GM19351 (cell line): ENCODE results near the gene CNN2.

Experiments used
- ATAC-seq: cut with Tn5 transposase; IDR thresholded peaks from one replicate; pipeline ENCODE4 v1.9.1; 2021; ENCODE audit warnings: mild to moderate bottlenecking, moderate library complexity; ENCODE audit not compliant: unreplicated experiment

The CNN2 gene

DNA sequence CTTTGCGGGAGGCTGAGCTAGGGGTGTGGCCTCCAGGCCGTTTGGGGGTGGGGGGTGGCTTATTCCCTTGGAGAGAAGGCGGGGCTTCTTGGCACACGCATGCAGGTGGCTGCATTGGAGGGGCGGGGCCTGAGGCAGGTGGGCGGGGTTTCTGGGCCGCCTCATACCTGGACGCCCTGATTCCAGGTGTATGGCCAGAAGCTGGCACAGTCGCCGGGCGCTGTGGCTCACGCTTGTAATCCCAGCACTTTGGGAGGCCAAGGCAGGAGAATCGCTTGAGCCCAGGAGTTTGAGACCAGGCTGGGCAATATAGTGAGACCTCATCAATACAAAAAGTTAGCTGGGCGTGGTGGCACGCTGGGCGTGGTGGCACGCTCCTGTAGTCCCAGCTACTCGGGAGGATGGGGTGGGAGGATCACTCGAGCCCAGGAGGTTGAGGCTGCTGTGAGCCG is 21.3 kb downstream of the CNN2 start:
- no peak for ATAC-seq

DNA sequence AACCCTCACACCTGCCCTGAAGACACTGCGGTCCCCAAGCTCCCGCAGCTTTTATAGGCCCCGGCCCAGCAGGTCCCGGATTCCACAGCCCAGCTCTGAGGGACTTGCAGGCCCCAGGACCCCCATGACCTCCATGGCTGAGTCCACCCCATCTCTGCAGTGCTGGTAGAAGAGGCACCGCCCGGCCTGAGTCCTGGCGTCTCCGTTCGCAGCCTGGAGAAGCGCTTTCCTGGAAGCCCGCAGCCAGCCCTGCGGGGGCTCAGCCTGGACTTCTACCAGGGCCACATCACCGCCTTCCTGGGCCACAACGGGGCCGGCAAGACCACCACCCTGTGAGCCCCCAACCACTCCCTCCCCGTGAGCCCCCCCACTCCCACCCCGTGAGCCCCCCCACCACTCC is 22.7 kb downstream of the CNN2 start:
- no peak for ATAC-seq

GRCh38 chr19:1049800-1050199 is 23.4 kb downstream of the CNN2 start:
- ATAC-seq = no peak

DNA sequence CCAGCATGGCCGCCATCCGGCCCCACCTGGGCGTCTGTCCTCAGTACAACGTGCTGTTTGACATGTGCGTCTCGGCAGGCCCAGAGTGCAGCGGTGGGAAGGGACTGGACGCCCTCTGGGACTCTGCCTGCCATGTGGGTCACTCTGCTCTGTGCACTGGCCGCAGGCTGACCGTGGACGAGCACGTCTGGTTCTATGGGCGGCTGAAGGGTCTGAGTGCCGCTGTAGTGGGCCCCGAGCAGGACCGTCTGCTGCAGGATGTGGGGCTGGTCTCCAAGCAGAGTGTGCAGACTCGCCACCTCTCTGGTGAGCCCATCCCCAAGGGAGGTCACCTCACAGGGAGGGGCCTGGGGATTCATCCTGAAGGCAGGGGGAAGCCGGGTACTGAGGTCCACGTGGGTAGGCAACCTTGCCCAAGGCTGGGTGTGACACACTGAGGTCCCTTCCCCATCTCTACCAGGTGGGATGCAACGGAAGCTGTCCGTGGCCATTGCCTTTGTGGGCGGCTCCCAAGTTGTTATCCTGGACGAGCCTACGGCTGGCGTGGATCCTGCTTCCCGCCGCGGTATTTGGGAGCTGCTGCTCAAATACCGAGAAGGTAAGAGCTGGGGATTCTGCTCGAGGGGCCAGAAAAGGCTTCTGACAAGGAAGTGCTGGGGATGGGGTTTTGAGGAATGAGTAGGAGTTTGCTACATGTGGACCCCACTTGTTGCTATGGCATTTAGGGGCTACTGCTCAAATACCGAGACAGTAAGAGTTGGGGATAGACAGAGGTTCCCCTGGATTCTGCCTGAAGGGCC is 24.8 kb downstream of the CNN2 start:
- no peak for ATAC-seq

DNA sequence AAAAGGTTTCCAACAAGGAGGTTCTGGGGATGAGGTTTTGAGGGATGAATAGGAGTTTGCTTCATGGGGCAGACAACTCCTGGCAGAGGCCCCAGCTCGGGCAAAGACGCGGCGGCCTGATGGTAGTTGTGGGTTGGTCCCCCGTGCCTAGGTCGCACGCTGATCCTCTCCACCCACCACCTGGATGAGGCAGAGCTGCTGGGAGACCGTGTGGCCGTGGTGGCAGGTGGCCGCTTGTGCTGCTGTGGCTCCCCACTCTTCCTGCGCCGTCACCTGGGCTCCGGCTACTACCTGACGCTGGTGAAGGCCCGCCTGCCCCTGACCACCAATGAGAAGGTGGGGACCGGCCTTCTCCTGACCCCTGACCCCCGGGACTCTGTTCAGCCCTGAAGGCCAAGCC is 25.4 kb downstream of the CNN2 start:
- no peak for ATAC-seq

DNA sequence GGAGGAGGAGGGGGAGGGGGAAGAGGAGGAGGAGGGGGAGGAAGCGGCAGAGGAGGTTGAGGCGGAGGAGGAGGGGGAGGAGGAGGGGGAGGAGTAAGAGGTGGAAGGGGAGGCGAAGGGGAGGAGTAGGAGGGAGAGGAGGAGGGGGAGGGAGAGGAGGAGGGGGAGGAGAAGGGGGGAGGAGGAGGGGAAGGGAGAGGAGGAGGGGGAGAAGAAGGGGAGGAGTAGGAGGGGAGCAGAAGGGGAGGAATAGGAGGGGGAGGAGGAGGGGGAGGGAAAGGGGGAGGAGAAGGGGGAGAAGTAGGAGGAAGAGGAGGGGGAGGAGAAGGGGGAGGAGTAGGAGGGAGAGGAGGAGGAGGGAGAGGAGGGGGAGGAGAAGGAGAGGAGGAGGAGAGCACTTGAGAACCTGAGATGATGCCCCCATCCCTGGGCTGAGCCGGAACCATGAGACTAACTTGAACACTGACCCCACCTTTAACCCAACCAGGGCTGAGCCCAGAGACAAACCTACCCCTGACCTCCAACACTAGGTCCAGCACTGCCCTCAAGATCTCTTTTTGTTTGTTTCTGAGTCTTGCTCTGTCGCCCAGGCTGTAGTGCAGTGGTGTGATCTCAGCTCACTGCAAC is 26.1 kb downstream of the CNN2 start:
- no peak for ATAC-seq

- ATAC-seq = no peak
Observed at GRCh38 chr19:1053176-1054101, 27.0 kb downstream of the CNN2 start.

DNA sequence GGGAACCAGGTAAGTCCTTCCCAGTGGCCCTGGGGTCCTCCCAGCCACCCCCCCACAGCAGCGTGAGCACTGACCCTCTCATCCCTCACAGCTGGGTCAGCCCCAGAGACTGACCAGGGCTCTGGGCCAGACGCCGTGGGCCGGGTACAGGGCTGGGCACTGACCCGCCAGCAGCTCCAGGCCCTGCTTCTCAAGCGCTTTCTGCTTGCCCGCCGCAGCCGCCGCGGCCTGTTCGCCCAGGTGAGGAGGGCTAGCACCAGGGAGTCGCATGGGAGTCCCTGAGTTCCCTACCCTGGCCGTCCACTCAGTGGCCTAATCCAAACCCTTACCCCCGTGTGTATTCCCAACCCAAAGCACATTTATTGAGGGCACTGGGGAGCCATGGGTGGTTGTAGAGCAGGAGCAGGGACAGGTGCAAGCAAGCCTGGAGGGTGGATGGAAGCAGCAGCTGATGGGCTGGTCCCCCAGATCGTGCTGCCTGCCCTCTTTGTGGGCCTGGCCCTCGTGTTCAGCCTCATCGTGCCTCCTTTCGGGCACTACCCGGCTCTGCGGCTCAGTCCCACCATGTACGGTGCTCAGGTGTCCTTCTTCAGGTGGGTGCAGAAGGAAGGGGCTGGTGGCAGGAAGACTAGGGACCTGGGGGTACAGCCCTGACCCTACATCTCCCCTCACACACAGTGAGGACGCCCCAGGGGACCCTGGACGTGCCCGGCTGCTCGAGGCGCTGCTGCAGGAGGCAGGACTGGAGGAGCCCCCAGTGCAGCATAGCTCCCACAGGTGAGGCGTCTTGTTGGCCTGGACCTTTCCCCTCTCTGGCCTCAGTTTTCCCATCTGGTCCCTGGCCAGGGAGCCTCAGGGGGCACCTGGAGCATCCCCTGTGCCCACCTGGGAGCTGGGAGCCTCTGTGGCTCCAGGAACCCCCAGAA is 28.0 kb downstream of the CNN2 start:
- ATAC-seq = no peak

DNA sequence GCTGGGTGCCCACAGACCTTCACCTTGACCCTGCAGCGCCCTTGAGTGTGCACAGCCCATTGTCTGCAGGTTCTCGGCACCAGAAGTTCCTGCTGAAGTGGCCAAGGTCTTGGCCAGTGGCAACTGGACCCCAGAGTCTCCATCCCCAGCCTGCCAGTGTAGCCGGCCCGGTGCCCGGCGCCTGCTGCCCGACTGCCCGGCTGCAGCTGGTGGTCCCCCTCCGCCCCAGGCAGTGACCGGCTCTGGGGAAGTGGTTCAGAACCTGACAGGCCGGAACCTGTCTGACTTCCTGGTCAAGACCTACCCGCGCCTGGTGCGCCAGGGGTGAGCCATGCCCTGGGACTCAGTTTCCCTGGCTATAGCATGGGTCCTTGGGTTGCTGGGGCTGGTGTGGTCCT is 28.6 kb downstream of the CNN2 start:
- ATAC-seq = no peak

DNA sequence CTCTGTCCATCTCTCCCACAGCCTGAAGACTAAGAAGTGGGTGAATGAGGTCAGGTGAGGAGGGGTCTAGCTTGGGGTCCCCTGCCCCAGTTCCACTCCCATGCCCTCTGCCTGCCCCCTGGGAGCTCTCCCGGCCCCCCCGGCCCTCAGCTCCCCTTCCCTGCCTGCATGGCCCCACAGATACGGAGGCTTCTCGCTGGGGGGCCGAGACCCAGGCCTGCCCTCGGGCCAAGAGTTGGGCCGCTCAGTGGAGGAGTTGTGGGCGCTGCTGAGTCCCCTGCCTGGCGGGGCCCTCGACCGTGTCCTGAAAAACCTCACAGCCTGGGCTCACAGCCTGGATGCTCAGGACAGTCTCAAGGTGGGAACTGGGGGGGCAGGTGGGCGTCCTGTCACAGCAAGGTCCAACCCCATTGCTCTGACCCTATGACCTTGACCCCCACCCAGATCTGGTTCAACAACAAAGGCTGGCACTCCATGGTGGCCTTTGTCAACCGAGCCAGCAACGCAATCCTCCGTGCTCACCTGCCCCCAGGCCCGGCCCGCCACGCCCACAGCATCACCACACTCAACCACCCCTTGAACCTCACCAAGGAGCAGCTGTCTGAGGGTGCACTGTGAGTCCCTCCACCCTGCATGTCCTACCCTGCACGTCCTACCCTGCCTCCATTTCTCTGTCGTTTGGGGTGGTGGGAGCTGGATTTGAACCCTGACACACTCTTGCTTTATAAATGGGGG is 29.6 kb downstream of the CNN2 start:
- ATAC-seq = no peak

DNA sequence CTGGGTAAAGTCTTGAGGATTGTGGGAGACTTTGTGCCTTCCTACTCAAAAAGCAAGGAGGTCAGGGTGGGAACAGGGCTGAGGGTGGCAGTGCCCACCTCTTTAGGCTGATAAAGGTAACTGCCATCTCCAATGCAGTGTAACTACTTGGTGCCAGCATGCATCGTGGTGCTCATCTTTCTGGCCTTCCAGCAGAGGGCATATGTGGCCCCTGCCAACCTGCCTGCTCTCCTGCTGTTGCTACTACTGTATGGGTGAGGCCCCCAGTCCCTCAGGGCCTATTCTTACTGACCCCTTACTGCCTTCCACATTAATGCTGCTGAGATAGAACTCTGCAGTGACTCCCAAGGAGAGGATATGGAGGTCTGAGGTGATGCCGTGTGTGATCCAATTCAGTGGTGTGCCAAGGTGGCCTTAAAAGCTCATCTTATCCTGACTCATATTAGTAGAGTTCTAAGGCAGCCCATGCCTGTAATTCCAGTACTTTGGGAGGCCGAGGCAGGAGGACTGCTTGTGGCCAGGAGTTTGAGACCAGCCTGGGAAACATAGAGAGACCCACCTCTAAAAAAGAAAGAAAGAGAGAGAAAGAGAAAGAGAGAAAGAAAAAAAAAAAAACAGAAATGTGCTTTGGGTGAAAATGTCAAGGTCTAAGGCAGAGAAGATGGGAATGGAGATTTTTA is 30.9 kb downstream of the CNN2 start:
- ATAC-seq = no peak

- ATAC-seq = no peak
Observed at GRCh38 chr19:1058112-1058511, 31.7 kb downstream of the CNN2 start.

- ATAC-seq = no peak
Observed at GRCh38 chr19:1060689-1061088, 34.3 kb downstream of the CNN2 start.

DNA sequence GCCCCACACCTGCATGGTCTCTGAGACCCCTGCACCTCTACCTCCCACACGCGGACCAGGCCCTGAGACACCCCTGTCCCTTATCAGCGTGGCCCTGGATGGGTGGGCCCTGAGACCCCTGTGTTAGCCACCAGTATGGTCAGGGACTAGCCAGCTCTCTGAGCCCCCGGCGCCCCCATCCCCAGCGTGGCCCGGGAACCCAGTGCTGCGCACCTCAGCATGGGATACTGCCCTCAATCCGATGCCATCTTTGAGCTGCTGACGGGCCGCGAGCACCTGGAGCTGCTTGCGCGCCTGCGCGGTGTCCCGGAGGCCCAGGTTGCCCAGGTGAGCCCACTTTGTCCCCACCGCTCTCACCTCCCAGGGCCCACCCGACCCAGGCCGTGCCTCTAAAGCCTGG is 35.6 kb downstream of the CNN2 start:
- ATAC-seq = no peak

- ATAC-seq = no peak
Observed at GRCh38 chr19:1062387-1063029, 36.1 kb downstream of the CNN2 start.

GRCh38 chr19:1063030-1063908 is 36.9 kb downstream of the CNN2 start:
- ATAC-seq = no peak

DNA sequence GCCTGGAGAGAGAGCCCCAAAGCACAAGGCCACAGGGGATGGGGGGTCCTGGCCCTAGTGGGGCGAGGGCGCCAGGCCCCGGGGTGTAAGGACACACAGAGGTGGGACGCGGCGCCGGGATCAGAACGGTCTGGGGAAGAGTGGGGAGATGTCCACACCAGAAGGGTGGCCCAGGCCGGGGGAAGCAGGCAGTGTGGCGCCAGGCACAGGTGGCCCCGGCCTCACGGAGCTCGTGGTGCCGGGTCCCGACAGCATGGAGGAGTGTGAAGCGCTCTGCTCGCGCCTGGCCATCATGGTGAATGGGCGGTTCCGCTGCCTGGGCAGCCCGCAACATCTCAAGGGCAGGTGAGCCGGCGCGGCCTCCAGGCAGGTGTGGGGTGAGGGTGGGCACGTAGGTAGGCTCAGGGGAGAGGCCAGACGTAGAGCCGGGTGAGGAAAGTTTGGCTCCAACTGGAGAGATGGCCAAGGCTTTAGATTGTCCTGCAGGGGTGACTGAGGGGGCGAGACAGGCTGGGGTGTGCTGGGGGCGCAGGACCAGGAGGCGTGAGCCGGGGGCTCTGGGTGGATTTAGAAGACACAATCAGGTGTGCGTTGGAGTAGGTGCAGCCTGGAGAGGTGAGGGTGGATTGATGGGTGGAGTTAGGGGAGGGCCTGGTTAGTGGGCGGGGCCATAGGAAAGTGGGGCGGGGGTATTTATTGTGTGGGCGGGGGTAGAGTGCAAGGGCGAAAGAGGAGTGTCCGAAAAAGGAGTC is 37.7 kb downstream of the CNN2 start:
- ATAC-seq = no peak
